Endothelial cell of umbilical vein (primary cell): Measurements from ENCODE around the gene TBC1D8. TPM values are rescaled to one million over a fixed set of nuclear protein-coding genes. Genes with fewer than 3 reads are reported as not detected.

Experiments
- BruUV-seq: library from RNA; stranded (reverse); fragments of 400-500 nt; replicated peaks from 2 replicates; lab custom pipeline; 2021; lab: Mats Ljungman, UMichigan
- CTCF ChIA-PET: fragments of 300-600, 350-600 bp; sonication (Branson Sonifier 250); formaldehyde crosslinking; loops from one replicate; lab custom pipeline; 2021; ENCODE audit warnings: antibody characterized with exemption, inconsistent platforms; lab: Charles Lee
- POLR2A ChIA-PET: fragments of 300-600, 350-600 bp; sonication (Branson Sonifier 250); formaldehyde crosslinking; loops from one replicate; lab custom pipeline; 2021; ENCODE audit warnings: antibody characterized with exemption, inconsistent platforms; lab: Charles Lee
- DNase-seq: peaks from one replicate; pipeline ENCODE4 v3.0.0-alpha.2; 2011; ENCODE audit warnings: low read depth, low spot score
- FAIRE-seq: peaks from 2 replicates; lab custom pipeline; 2011; peaks lifted over from hg19 to GRCh38; lab: Jason Lieb, UNC
- H2AFZ ChIP-seq: 2 replicates; pipeline ENCODE4 v1.6.0; 2012; ENCODE audit warnings: low read depth, low read length, control low read depth, inconsistent platforms
- H3K27ac ChIP-seq: 2 replicates; pipeline ENCODE4 v1.5.1; 2011; ENCODE audit warnings: low read depth, mild to moderate bottlenecking, control low read depth, low read length, moderate library complexity; ENCODE audit not compliant: insufficient read depth
- H3K27me3 ChIP-seq, 2 experiments: 2 replicates each; pipeline versions ENCODE4 v1.6.0 to v1.6.1; 2011; ENCODE audit warnings: low read length in 2 of 2, mixed read lengths in 1 of 2; ENCODE audit not compliant: control insufficient read depth in 2 of 2, insufficient read depth in 2 of 2
- H3K36me3 ChIP-seq, 2 experiments: 2 replicates in 1 of 2; 3 replicates in 1 of 2; pipeline ENCODE4 v1.5.1; 2011; ENCODE audit warnings: low read length in 2 of 2, mild to moderate bottlenecking in 1 of 2, moderate library complexity in 1 of 2; ENCODE audit not compliant: control insufficient read depth in 2 of 2, insufficient read depth in 2 of 2; ENCODE audit errors: extremely low read depth in 1 of 2
- H3K4me1 ChIP-seq: 3 replicates; pipeline ENCODE4 v1.5.1; 2011; ENCODE audit warnings: mild to moderate bottlenecking, low read length; ENCODE audit not compliant: control insufficient read depth, insufficient read depth; ENCODE audit errors: extremely low read depth
- H3K4me2 ChIP-seq: 2 replicates; pipeline ENCODE4 v1.6.1; 2011; ENCODE audit warnings: low read length, control low read depth, mixed read lengths; ENCODE audit not compliant: insufficient read depth
- H3K4me3 ChIP-seq, 3 experiments: fragments of 200-600 bp in 1 of 3; sonication (generic), shearing (Covaris generic) in 1 of 3; replicated peaks in 1 of 3; 2 replicates each; pipeline ENCODE4 v1.5.1; 2011 to 2016; ENCODE audit warnings: control low read depth in 3 of 3, low read length in 3 of 3, mild to moderate bottlenecking in 2 of 3, inconsistent platforms in 1 of 3, low read depth in 1 of 3, moderate library complexity in 1 of 3; ENCODE audit not compliant: insufficient read depth in 1 of 3
- H3K79me2 ChIP-seq: 2 replicates; pipeline ENCODE4 v1.6.0; 2012; ENCODE audit warnings: low read length, inconsistent platforms; ENCODE audit not compliant: control insufficient read depth, insufficient read depth
- H3K9ac ChIP-seq: replicated peaks from 2 replicates; pipeline ENCODE3; 2011; ENCODE audit warnings: low read length, control low read depth; ENCODE audit not compliant: insufficient read depth; ENCODE audit errors: extremely low read depth
- H3K9me1 ChIP-seq: replicated peaks from 3 replicates; pipeline ENCODE4 v1.6.0; 2011; ENCODE audit warnings: mild to moderate bottlenecking, low read length; ENCODE audit not compliant: control insufficient read depth, insufficient read depth; ENCODE audit errors: extremely low read depth
- H3K9me3 ChIP-seq: replicated peaks from 2 replicates; pipeline ENCODE4 v1.5.1; 2012; ENCODE audit warnings: low read length, inconsistent platforms; ENCODE audit not compliant: control insufficient read depth, insufficient read depth
- H4K20me1 ChIP-seq: replicated peaks from 2 replicates; pipeline ENCODE3; 2011; ENCODE audit warnings: mild to moderate bottlenecking, low read length; ENCODE audit not compliant: control insufficient read depth, insufficient read depth; ENCODE audit errors: extremely low read depth
- EZH2 ChIP-seq: IDR thresholded peaks from 2 replicates; pipeline ENCODE4 v1.6.1; 2012; ENCODE audit warnings: borderline replicate concordance, low read depth, mild to moderate bottlenecking, moderate library complexity, low read length, inconsistent platforms; ENCODE audit not compliant: severe bottlenecking
- FOS ChIP-seq: IDR thresholded peaks from 2 replicates; pipeline ENCODE4 v1.6.1; 2011; ENCODE audit warnings: mild to moderate bottlenecking, low read length, moderate library complexity, borderline replicate concordance; ENCODE audit not compliant: insufficient read depth
- GATA2 ChIP-seq: IDR thresholded peaks from 2 replicates; pipeline ENCODE4 v1.7.0; 2011; ENCODE audit warnings: low read depth, mild to moderate bottlenecking, moderate library complexity, mixed read lengths, low read length; ENCODE audit not compliant: insufficient read length, insufficient read depth
- JUN ChIP-seq: IDR thresholded peaks from 2 replicates; pipeline ENCODE4 v1.6.1; 2011; ENCODE audit warnings: borderline replicate concordance, low read depth; ENCODE audit not compliant: insufficient read length, insufficient read depth
- POLR2A ChIP-seq: IDR thresholded peaks from 2 replicates; pipeline ENCODE4 v1.6.1; 2012; ENCODE audit warnings: low read depth, mild to moderate bottlenecking, control low read depth, low read length
- POLR2AphosphoS5 ChIP-seq: IDR thresholded peaks from 2 replicates; pipeline ENCODE4 v1.6.1; 2012; ENCODE audit warnings: low read depth, mild to moderate bottlenecking, control low read depth, low read length, moderate library complexity; ENCODE audit not compliant: insufficient read depth
- dilution Hi-C: fragments of 300-500 bp; cut with MboI; formaldehyde crosslinking; loops from one replicate; pipeline ENCODE4 v1.15.0; 2019; ENCODE audit warnings: low sequenced_read_pairs; ENCODE audit not compliant: extremely low pct_ligation_motif_present
- intact Hi-C: fragments of 100-400 bp; cut with micrococcal nuclease; formaldehyde crosslinking; loops from one replicate; pipeline ENCODE4 v1.10.0; 2022
- polyA plus RNA-seq, 4 experiments: library from polyadenylated mRNA; depleted of rRNA in 3 of 4; stranded (reverse) in 3 of 4; unstranded in 1 of 4; fragments of >200 nt; gene quantifications; 2 replicates each; pipeline versions ENCODE4 v1.2.1 to v1.2.3, GENCODE V29; 2011 to 2012; ENCODE audit warnings: missing spikeins in 1 of 4
- total RNA-seq: library from RNA; stranded (reverse); gene quantifications from 2 replicates; pipeline ENCODE4 v1.2.3, GENCODE V29; 2021
- TF ChIP-seq, protein P1 (sequence below): IDR thresholded peaks from 2 replicates; pipeline ENCODE4 v1.6.1; 2011; ENCODE audit not compliant: insufficient read depth, insufficient read length
- TF ChIP-seq, protein P2 (sequence below), 2 donors: IDR thresholded peaks; 1 replicate in 1 of 2; 2 replicates in 1 of 2; pipeline ENCODE4 v1.5.1; 2011; ENCODE audit warnings: low read length in 2 of 2, mild to moderate bottlenecking in 2 of 2, moderate library complexity in 2 of 2, control low read depth in 1 of 2, inconsistent platforms in 1 of 2, low read depth in 1 of 2; ENCODE audit not compliant: insufficient read depth in 1 of 2; ENCODE audit errors: extremely low read depth in 1 of 2

TBC1D8 gene
- total and polyA plus RNA-seq, 2 donors (not counting 3 experiments of a cell fraction or from before 2014, with no cell fraction given), result 28.5 to 32.1 TPM

DNA sequence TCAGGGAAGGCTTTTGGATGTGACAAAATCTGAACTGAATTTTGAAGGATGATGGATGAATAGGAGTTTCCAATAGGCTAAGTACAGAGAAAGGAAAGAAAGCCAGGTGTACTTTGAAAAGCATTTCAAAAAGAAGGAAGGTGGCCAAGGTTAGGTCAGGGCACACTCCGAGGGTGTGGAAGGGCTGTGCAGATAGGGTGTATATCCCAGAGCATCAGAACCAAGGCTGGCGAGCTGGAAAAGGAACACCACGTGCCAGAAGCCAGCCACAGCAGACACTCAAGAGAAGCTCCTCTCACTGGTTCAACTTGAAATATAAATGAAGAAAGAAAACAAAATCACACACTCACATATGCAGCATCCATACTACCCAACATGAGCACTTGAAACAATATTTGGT lies 98.1 kb downstream of the TBC1D8 start:
- no peaks in the 10 kb centered on the region for H3K4me1 ChIP-seq
- no TSS peak for BruUV-seq
- FAIRE-seq (no peak), DNase-seq (no peak)
- no peak overlapping the region for H3K4me2 ChIP-seq
- H2AFZ ChIP-seq, result no peak overlapping the region
- H3K27me3 ChIP-seq, result no peaks in the 10 kb centered on the region
- CTCF ChIA-PET, result no interaction called here
- H3K27ac ChIP-seq, result no peak overlapping the region
- H4K20me1 ChIP-seq, result no peaks in the 10 kb centered on the region
- no peaks in the 10 kb centered on the region for H3K9me1 ChIP-seq
- no peaks in the 10 kb centered on the region for H3K79me2 ChIP-seq
- POLR2A ChIA-PET, result no interaction called here
- no peak for TF ChIP-seq EZH2
- no peak for TF ChIP-seq POLR2A
- no peak for TF ChIP-seq GATA2
- no peak for TF ChIP-seq FOS
- TF ChIP-seq, protein P1, sequence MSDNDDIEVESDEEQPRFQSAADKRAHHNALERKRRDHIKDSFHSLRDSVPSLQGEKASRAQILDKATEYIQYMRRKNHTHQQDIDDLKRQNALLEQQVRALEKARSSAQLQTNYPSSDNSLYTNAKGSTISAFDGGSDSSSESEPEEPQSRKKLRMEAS, result no peak
- TF ChIP-seq, protein P2, sequence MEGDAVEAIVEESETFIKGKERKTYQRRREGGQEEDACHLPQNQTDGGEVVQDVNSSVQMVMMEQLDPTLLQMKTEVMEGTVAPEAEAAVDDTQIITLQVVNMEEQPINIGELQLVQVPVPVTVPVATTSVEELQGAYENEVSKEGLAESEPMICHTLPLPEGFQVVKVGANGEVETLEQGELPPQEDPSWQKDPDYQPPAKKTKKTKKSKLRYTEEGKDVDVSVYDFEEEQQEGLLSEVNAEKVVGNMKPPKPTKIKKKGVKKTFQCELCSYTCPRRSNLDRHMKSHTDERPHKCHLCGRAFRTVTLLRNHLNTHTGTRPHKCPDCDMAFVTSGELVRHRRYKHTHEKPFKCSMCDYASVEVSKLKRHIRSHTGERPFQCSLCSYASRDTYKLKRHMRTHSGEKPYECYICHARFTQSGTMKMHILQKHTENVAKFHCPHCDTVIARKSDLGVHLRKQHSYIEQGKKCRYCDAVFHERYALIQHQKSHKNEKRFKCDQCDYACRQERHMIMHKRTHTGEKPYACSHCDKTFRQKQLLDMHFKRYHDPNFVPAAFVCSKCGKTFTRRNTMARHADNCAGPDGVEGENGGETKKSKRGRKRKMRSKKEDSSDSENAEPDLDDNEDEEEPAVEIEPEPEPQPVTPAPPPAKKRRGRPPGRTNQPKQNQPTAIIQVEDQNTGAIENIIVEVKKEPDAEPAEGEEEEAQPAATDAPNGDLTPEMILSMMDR (IDR thresholded peaks at IDR 0.05; ENCODE audit: extremely low read depth in 1 of 2, insufficient read depth in 1 of 2, low read depth in 1 of 2, low read length in 2 of 2), result no peak
- TF ChIP-seq POLR2AphosphoS5, result no peak
- no peak for TF ChIP-seq JUN
- H3K9ac ChIP-seq, result no peak overlapping the region
- H3K4me3 ChIP-seq, result no peak overlapping the region
- H3K9me3 ChIP-seq, result no peaks in the 10 kb centered on the region
- H3K36me3 ChIP-seq, result peaks cover 4 to 6% of the 10 kb centered on the region in 2 experiments
- dilution Hi-C loops (no loop called here), intact Hi-C loops (no loop called here)
